ENCODE data around the gene MEA1.
"Not testable (repeated sequence)": the region's sequence is repeated elsewhere in the genome, so short reads cannot be mapped to it uniquely, and the experiment has no call there.

The MEA1 gene

DNA sequence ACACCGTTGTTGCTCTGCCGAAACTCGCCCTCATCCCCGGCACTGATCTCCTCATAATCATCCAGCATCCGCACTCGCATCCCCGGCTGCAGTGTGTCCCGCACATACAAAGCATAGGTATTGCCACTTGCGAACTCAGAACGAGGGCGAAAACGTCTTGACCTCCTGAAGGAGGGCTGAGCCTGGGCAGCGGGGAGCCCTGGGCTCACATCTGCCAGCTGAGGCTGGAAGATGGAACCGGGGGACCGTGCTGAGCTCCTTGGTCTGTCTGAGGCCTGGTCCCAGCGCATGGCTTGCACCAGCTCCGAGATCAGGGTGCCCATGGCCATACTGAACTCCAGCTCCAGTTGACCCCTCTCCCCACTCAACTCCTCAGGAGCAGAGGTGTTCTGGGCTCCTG, 37.2 kb upstream of the MEA1 start:
- TF ChIP-seq, protein P1, sequence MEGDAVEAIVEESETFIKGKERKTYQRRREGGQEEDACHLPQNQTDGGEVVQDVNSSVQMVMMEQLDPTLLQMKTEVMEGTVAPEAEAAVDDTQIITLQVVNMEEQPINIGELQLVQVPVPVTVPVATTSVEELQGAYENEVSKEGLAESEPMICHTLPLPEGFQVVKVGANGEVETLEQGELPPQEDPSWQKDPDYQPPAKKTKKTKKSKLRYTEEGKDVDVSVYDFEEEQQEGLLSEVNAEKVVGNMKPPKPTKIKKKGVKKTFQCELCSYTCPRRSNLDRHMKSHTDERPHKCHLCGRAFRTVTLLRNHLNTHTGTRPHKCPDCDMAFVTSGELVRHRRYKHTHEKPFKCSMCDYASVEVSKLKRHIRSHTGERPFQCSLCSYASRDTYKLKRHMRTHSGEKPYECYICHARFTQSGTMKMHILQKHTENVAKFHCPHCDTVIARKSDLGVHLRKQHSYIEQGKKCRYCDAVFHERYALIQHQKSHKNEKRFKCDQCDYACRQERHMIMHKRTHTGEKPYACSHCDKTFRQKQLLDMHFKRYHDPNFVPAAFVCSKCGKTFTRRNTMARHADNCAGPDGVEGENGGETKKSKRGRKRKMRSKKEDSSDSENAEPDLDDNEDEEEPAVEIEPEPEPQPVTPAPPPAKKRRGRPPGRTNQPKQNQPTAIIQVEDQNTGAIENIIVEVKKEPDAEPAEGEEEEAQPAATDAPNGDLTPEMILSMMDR (IDR thresholded peaks at IDR 0.05; ENCODE audit: borderline replicate concordance, insufficient read depth, low read depth, low read length) = no peak
- H3K4me3 ChIP-seq (ENCODE audit: low read depth, low read length) = no peak overlapping the region

DNA sequence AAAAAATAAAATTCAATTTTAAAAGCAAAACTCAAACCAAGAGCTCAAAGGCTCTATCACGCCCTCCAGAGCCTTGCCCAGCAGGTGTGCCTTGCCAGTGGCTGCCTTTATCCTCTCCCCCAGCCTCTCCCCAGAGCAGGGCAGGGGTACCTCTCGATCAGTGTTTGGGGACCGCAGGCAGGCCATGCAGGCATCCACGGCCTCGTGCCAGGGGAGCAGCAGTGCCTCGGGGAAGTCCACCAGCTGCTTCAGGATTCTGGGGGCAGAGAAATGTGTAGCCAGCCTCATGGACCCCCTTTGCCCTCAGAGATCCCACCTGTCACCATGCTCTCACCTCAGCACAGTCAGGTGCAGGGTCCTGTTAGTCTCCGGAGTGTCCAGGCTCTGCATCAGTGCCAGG, 34.3 kb upstream of the MEA1 start:
- TF ChIP-seq, protein P1 (IDR thresholded peaks at IDR 0.05; ENCODE audit: borderline replicate concordance, insufficient read depth, low read depth, low read length) = no peak
- no peak overlapping the region for H3K4me3 ChIP-seq (ENCODE audit: low read depth, low read length)

DNA sequence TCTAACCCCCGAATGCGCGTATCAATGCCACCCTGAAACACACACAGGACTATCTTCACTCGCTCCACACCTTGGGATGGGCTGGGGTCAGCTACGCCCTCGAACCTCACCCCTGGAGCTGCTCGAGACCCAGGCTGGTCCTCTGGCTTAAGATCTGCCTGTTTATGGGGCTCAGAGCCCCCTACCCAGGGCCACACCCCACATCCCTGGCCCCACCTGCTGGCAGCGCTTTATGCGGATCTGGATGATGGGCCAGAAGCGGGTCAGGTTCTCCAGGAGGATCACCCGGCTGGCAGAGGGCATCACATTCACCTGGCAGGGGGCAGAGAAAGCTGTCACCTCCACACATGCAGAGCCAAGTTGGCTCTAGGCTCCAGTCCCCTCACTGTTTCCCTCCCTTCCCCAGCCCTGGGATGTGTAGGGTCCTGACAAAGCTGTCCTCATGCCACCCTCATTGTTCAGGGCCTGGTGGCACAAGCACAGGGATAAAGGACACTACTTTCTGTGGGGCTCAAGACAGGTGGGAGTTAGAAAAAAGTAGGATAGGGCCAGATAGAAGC, 31.7 kb upstream of the MEA1 start:
- H3K4me3 ChIP-seq (ENCODE audit: low read depth, low read length) = no peak overlapping the region
- TF ChIP-seq, protein P1 (IDR thresholded peaks at IDR 0.05; ENCODE audit: borderline replicate concordance, insufficient read depth, low read depth, low read length) = no peak

DNA sequence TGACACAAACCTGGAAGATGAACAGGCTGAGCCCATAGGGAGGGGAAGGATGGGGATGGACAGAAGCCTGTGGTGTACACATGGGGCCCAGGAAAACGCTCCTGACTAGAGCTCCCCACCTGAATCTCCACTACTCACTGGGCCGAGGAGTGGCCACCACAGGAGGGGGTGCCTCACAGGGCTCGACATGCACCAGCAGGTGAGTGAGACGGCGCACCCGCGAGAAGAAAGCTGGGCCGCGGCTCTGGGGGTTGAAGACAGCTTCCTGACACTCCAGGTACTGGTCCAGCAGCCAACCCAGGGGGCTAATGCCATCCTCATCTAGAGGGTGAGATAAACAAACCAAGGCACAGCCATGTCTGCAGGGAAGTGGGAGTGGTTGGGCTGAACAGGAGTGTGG, 29.6 kb upstream of the MEA1 start:
- TF ChIP-seq, protein P1 (IDR thresholded peaks at IDR 0.05; ENCODE audit: borderline replicate concordance, insufficient read depth, low read depth, low read length) = no peak
- H3K4me3 ChIP-seq (ENCODE audit: low read depth, low read length) = no peak overlapping the region

DNA sequence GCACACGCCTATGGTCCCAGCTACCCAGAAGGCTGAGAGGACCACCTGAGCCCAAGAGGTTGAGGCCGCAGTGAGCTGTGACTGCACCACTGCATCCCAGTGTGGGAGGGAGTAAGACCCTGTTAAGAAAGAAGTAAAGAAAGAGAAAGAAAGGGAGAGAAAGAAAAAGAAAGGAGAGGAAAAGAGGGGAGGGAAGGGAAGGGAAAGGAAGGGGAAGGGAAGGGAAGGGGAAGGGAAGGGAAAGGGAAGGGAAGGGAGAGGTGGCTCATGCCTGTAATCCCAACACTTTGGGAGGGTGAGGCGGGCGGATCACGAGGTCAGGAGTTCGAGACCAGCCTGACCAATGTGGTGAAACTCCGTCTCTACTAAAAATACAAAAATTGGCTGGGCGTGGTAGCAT, 27.7 kb upstream of the MEA1 start:
- H3K4me3 ChIP-seq (ENCODE audit: low read depth, low read length) = not testable (repeated sequence)

DNA sequence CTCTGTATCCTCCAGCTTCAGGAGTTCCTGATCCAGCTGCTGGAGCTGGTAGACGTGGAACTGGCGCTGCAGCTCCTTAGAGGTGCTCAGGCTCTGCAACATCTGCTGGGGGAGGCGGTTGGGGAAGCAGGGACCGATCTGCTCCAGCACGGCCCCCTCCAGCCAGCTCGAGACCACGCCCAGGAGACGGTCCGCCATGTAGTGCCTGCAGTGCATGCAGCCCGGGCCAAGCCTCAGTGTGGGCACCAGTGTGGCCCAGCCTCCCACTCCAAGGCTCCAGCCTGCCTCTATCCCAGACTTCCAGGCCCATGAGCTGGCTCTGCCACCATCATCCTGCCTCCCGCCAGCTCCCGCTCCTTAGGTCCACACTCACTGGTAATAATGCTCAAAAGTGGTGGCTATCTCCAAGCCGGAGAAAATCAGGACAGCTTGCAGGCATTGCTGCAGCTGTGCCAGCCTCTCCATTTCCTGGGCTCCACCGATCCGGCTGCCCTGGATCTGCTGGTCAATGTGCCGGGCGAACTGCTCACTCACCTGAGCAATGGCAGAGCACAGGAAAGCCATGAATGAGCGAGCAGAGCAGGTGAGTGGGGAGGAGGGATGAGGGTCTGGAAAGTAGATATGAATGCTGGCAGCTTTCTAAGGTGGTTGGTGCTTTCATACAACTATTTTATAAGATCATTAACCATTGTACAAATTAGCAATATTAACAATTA, 27.0 kb upstream of the MEA1 start:
- no peak overlapping the region for H3K4me3 ChIP-seq (ENCODE audit: low read depth, low read length)
- TF ChIP-seq, protein P1 (IDR thresholded peaks at IDR 0.05; ENCODE audit: borderline replicate concordance, insufficient read depth, low read depth, low read length) = no peak

DNA sequence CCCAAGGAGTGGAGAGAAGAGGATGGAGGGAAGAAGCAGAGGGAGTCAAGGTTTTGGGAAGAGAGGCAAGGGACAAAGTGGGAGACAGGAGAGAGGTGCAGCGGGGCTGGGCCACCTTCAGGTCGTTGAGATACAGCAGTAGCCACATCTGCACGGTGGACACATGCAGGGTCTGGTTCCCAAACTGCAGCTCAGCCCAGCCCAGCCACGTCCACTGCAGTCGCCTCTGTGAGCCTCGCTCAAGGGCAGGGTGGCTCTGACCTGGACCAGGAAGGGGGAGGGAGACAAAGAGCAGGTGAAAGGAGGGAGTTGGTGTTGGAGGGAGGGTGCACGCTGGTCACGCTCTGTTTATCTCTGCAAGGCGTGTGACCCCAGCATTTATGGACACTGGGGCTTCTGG, 25.0 kb upstream of the MEA1 start:
- no peak overlapping the region for H3K4me3 ChIP-seq (ENCODE audit: low read depth, low read length)
- TF ChIP-seq, protein P1 (IDR thresholded peaks at IDR 0.05; ENCODE audit: borderline replicate concordance, insufficient read depth, low read depth, low read length) = no peak

All from GM12875 (cell line).